Ovary (tissue), 9 donors: ENCODE results near the gene PDLIM7. TPM values are rescaled to one million over a fixed set of nuclear protein-coding genes. Genes with fewer than 3 reads are reported as not detected.

ENCODE experiments used
- DNase-seq, 5 donors: peaks; one replicate each; pipeline ENCODE4 v3.0.0-alpha.2; 2019 to 2020
- H3K27ac ChIP-seq, 2 donors: fragments of 200-600 bp; one replicate each; pipeline versions ENCODE4 v1.5.1 to v1.8.0; 2019 to 2022
- H3K27me3 ChIP-seq: fragments of 200-600 bp; one replicate; pipeline ENCODE4 v1.8.0; 2022
- H3K36me3 ChIP-seq: fragments of 200-600 bp; sonication (generic); one replicate; pipeline ENCODE4 v1.5.1; 2019
- H3K4me1 ChIP-seq: one replicate; pipeline ENCODE4 v1.8.1; 2013; ENCODE audit warnings: mild to moderate bottlenecking, moderate library complexity; ENCODE audit not compliant: insufficient read depth
- H3K4me3 ChIP-seq: fragments of 200-600 bp; sonication (generic); one replicate; pipeline ENCODE4 v1.5.1; 2017
- H3K9me3 ChIP-seq, 2 donors: fragments of 200-600 bp in 1 of 2; sonication (generic) in 1 of 2; one replicate each; pipeline versions ENCODE4 v1.5.1 to v1.8.1; 2013 to 2019; ENCODE audit warnings: mild to moderate bottlenecking in 1 of 2, moderate library complexity in 1 of 2
- CTCF ChIP-seq, 3 donors: fragments of 450-650 bp in 2 of 3; fragments of 200-600 bp in 1 of 3; IDR thresholded peaks; one replicate each; pipeline versions ENCODE4 v1.5.1 to v1.8.0; 2016 to 2022; ENCODE audit warnings: antibody characterized with exemption in 3 of 3, mild to moderate bottlenecking in 1 of 3
- EP300 ChIP-seq: sonication (generic); formaldehyde crosslinking; IDR thresholded peaks from one replicate; pipeline ENCODE4 v1.6.1; 2017; ENCODE audit warnings: antibody characterized with exemption
- POLR2A ChIP-seq: fragments of 450-650 bp; IDR thresholded peaks from one replicate; pipeline ENCODE4 v1.6.1; 2017; ENCODE audit warnings: antibody characterized with exemption, mild to moderate bottlenecking, moderate library complexity
- WGBS, 3 donors: extraction: QIAGEN DNeasy Blood & Tissue Kit in 1 of 3; methylation state at CpG; one replicate each; pipeline versions ENCODE4 v1.1.5 to v1.1.7; 2013 to 2017; 5-methylcytosine and 5-hydroxymethylcytosine counted together
- intact Hi-C, 4 donors: fragments of 100-400 bp; cut with DNase I; formaldehyde crosslinking; loops; one replicate each; pipeline versions ENCODE4 v1.11.0 to v1.15.1; 2022 to 2023
- polyA plus RNA-seq, 2 donors: library from polyadenylated mRNA; stranded (reverse); fragments of 200-250 nt in 1 of 2; fragments of 350-450 nt in 1 of 2; fragmentation: Illumina TruSeq in 1 of 2; extraction: RNeasy Lipid Tissue Mini Kit (QIAGEN cat#74804) in 1 of 2; gene quantifications; one replicate each; pipeline ENCODE4 v1.2.3, GENCODE V29; 2013 to 2014
- total RNA-seq, 7 donors: library from RNA; depleted of rRNA in 2 of 7; stranded (reverse); fragments of >200 nt in 2 of 7; fragmentation: NEBNext Ultra II Directional in 3 of 7; extraction: Animal tissue kit (Norgen Biotek cat#: 25700) in 3 of 7; gene quantifications; one replicate each; pipeline versions ENCODE4 v1.1.0 to v1.2.4, GENCODE V29; 2016 to 2023
- donor health status: DM: no; HTN: no; CAD: no; lungs with moderate emphysema.
- donor health status: DM: no; HTN: no; CAD: no.
- donor health status: Bipolar disorder and iron deficiency.
- donor health status: DM: yes; HTN: yes; CAD: no.
- donor health status: DM: no; HTN: no; CAD: no.
- donor health status: DM: yes; HTN: yes; CAD: no.

Gene PDLIM7
- total and polyA plus RNA-seq, 9 donors: 25.7 to 243 (median 83.3) TPM

GRCh38 chr5:177542816-177543465, 45.5 kb upstream of the PDLIM7 start:
- whole genome bisulfite sequencing, 3 donors: 87 to 92% (median 91%) methylated on average over 4 of the region's 4 CpGs
- H3K27ac ChIP-seq: no peak overlapping the region
- no peak for DNase-seq
- H3K36me3 ChIP-seq: no peaks in the 10 kb centered on the region
- no peak overlapping the region for H3K4me3 ChIP-seq
- H3K9me3 ChIP-seq: no peaks in the 10 kb centered on the region
- H3K4me1 ChIP-seq: peaks cover 8% of the 10 kb centered on the region
- intact Hi-C loops: no loop called here
- no peak for TF ChIP-seq CTCF (IDR thresholded peaks at IDR 0.05)
- TF ChIP-seq EP300: no peak
- no peak for TF ChIP-seq POLR2A
- H3K27me3 ChIP-seq: no peaks in the 10 kb centered on the region

- DNase-seq: no peak
- Histone ChIP-seq H3K36me3 (no peaks in the 10 kb centered on the region), H3K27ac (no peak overlapping the region), H3K4me3 (no peak overlapping the region), H3K4me1 (peaks cover 9% of the 10 kb centered on the region), H3K9me3 (no peaks in the 10 kb centered on the region), H3K27me3 (no peaks in the 10 kb centered on the region)
- intact Hi-C loops: no loop called here
- TF ChIP-seq EP300 (no peak), POLR2A (no peak), CTCF (IDR thresholded peaks at IDR 0.05) (no peak)
- WGBS, 3 donors: 80 to 90% (median 90%) methylated on average over 3 of the region's 3 CpGs
Observed at GRCh38 chr5:177540438-177540837, 43.0 kb upstream of the PDLIM7 start.

GRCh38 chr5:177539411-177539810, 42.0 kb upstream of the PDLIM7 start:
- TF ChIP-seq POLR2A (no peak), CTCF (IDR thresholded peaks at IDR 0.05) (no peak), EP300 (no peak)
- intact Hi-C loops: no loop called here
- peaks cover 9% of the 10 kb centered on the region for H3K4me1 ChIP-seq
- no peak overlapping the region for H3K27ac ChIP-seq
- no peaks in the 10 kb centered on the region for H3K9me3 ChIP-seq
- no peaks in the 10 kb centered on the region for H3K36me3 ChIP-seq
- no peaks in the 10 kb centered on the region for H3K27me3 ChIP-seq
- DNase-seq: no peak
- WGBS, 3 donors: 29 to 48% (median 42%) methylated on average over 2 of the region's 2 CpGs
- no peak overlapping the region for H3K4me3 ChIP-seq

GRCh38 chr5:177538876-177539275, 41.5 kb upstream of the PDLIM7 start:
- 89 to 95% (median 90%) methylated on average over 10 of the region's 10 CpGs for WGBS, 3 donors
- TF ChIP-seq POLR2A (no peak), EP300 (no peak), CTCF (IDR thresholded peaks at IDR 0.05) (no peak)
- Histone ChIP-seq H3K9me3 (no peaks in the 10 kb centered on the region), H3K27ac (no peak overlapping the region), H3K27me3 (no peaks in the 10 kb centered on the region), H3K4me3 (no peak overlapping the region), H3K36me3 (no peaks in the 10 kb centered on the region), H3K4me1 (peaks cover 8% of the 10 kb centered on the region)
- intact Hi-C loops: no loop called here
- no peak for DNase-seq
